HG03565 (cell line): ENCODE data around the gene TKT.
A peak's percentile ranks its signal among the peaks of the same experiment; 100 is the strongest.
"Not testable (repeated sequence)": the region's sequence is repeated elsewhere in the genome, so short reads cannot be mapped to it uniquely, and the experiment has no call there.

Source experiments
- ATAC-seq: cut with Tn5 transposase; IDR thresholded peaks from one replicate; pipeline ENCODE4 v1.9.1; 2021; ENCODE audit warnings: mild to moderate bottlenecking, moderate library complexity; ENCODE audit not compliant: unreplicated experiment

The TKT gene

GRCh38 chr3:53260286-53260785 lies 4.5 kb upstream of the TKT start:
- no peak for ATAC-seq

GRCh38 chr3:53259427-53260259 lies 3.8 kb upstream of the TKT start:
- no peak for ATAC-seq

- no peak for ATAC-seq
Observed at GRCh38 chr3:53258600-53259426, 3.0 kb upstream of the TKT start.

- no peak for ATAC-seq
Observed at GRCh38 chr3:53257465-53257864, 1.6 kb upstream of the TKT start.

DNA sequence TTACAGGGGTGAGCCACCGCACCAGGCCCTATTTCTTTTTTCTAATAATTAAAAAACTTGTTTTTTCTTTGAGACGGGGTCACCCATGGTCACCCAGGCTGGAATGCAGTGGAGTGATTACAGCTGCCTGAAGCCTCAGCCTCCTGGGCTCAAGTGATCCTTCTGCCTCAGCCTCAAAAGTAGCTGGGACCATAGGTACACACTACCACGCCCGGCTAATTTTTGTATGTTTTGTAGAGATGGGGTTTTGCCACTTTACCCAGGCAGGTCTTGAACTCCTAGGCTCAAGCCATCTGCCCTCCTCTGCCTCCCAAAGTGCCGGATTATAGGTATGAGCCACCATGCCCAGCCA lies 858 bp upstream of the TKT start:
- no peak for ATAC-seq

- peak; percentile 11 for ATAC-seq
Observed at GRCh38 chr3:53255423-53255774, 423 bp downstream of the TKT start.

DNA sequence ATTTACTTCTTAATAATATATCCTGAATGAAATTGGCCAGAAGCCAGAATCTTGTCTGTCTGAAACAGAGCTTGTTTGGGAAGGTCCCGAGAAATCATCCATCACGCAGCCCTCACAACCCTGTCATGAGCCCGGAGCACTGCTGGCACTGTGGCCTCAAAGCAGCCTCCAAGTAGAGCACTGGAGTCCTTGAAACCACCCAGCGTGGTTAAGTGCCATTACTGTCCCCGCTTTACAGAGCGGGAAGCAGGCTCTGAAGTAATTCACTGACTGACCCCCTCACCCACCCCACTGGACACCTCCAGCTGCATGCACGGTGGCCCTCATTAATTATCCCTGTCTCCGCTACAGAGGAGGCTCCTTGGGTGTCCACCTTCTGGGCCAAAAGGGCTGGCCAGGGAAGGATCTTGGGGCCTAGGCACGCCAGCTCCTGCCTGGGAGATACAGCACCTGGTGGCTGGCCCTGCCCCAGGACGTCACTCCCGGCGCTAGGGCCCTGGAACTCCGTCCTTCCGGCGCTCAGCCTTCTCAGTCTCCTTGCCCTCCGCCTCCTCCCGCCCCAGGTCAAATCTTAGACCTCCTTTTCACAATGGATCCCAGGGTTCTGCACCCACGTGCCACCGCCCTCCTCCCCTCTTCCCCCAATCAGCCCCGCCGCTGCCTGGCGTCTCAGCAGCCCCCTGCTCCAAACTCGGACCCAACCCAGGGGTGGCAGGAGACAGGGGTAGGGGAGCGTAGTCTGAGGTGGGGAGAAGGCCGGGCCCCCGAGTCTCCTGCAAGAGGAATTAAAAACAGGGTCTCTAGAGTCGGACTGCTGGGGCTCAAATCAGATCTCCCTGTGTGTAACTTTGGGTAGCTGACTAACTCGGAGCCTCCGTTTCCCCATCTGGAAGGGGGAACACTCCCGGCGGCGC lies 1.1 kb downstream of the TKT start:
- ATAC-seq: no peak

DNA sequence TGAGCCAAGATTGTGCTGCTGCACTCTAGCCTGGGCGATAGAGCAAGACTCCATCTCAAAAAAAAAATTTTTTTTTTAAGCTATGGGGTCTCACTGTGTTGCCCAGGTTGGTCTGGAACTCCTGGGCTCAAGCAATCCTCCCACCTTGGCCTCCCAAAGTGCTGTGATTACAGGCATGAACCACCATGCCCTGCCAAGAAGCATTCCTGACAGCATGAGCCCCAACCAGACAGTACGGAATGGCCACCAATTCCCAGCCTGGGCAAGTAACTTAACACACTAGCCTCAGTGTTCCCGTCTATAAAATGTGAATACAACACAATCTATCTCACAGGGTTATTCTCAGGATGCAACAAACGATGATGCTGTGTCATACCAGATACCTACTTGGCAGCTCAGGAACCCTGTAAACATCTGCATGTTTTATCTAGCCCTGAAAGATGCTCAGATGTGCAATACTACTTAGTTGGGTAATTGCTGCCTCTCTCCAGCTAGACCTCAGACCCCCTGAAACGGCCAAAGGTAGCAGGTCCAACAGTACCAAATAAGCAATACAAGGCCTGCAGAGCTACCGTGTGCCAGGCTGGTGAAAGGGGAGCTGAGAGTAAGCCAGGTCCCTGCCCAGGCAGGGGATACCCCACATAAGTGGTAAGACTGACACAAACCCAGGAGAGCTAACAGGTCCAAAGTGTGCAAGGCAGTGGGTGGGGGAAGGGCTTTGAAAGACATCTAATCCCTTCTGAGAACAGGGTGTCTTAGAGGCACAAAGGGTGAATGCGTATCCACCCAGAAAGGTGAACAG lies 1.9 kb downstream of the TKT start:
- no peak for ATAC-seq

GRCh38 chr3:53252947-53253322 lies 2.9 kb downstream of the TKT start:
- ATAC-seq: not testable (repeated sequence)

DNA sequence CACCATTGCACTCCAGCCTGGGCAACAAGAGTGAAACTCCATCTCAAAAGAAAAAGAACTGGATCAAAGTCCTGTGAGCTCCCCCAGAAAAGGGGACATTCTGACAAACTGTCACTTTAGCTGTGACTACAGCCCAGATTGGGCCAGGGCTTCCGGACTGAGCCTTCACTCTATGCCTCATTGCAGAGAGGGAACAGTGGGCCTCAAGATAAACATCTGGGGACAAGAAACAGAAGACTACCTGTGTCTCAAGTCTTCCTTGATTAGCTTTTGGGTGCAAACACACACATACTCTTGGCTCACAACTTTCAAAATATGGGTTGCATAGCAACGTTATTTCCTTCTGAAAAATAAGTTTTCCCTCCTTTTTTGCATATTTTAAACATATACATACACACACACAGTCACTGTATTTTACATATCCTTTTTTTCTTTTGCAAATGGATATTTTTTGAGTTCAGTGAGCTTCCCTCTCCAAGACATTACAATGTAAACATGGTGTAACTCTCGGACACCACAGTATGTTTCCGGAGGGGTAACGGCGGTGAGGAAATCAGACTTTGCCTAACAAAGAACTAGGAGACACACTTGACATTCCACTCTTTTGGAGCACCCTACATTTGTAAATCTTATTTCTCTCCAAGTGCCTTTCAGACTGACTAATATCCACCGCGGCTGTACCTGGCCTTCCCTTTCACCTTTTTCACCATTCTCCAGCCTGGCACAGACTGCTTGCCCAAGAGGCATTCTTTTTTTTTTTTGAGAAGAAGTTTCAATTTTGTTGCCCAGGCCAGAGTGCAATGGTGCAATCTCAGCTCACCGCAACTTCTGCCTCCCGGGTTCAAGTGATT lies 3.5 kb downstream of the TKT start:
- no peak for ATAC-seq

GRCh38 chr3:53250881-53251605 lies 4.8 kb downstream of the TKT start:
- no peak for ATAC-seq

GRCh38 chr3:53250453-53250852 lies 5.4 kb downstream of the TKT start:
- ATAC-seq: no peak

- no peak for ATAC-seq
Observed at GRCh38 chr3:53248161-53248560, 7.7 kb downstream of the TKT start.

GRCh38 chr3:53247619-53248018 lies 8.2 kb downstream of the TKT start:
- no peak for ATAC-seq

DNA sequence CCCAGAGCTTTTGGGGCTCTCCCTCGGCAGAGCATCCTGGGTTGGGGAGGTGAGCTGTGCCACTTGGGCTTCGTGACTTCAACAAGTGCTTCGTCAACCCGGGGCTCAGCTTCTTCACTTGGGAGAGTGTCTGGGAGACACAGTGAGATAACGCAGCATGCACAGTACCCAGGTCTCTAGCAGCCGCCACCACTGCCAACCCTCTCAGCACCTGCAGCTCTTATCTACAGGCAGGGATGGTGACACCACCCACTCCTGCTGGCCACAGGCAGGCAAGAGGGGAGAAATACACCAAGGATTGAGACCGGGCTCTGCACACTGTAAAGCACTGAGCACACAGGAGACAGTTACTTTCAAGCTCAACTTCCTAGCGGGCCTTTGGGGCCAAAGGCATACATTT lies 11.6 kb downstream of the TKT start:
- ATAC-seq: no peak

- ATAC-seq: no peak
Observed at GRCh38 chr3:53243785-53244184, 12.0 kb downstream of the TKT start.

- ATAC-seq: no peak
Observed at GRCh38 chr3:53243165-53243564, 12.7 kb downstream of the TKT start.

GRCh38 chr3:53242642-53243041 lies 13.2 kb downstream of the TKT start:
- no peak for ATAC-seq

DNA sequence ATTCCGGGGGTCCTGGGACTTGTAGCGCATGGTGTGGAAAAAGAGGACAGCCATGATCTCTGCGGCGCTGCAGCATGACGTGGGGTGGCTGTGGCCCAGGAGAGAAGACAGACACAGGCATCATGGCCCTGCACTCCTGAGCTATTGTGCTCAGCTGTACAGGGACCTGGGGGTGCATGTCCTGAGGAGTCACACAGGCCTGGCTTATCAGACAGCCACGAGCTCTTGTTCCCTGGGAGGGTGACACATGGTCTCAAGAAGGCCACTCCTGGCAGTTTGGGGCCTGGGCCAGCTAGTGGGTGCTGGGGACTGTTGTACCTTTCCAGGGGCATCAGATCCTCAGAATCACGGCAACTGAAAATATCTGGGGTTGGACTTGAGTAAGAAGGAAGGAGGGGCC lies 13.7 kb downstream of the TKT start:
- ATAC-seq: no peak
